Heart right ventricle (tissue), 16 donors: ENCODE results near the gene HGFAC. TPM values are rescaled to one million over a fixed set of nuclear protein-coding genes. Genes with fewer than 3 reads are reported as not detected.

Experiments
- ATAC-seq, 8 donors: fragments of 200-7000 bp; cut with Tn5 transposase; one replicate each; pipeline ENCODE4 v1.9.1; 2020; ENCODE audit warnings: mild to moderate bottlenecking in 8 of 8, moderate library complexity in 8 of 8, moderate number of reproducible peaks in 1 of 8
- DNase-seq, 2 donors: peaks; one replicate each; pipeline ENCODE4 v3.0.0-alpha.2; 2020
- H3K27ac ChIP-seq, 10 donors: fragments of 200-600 bp; sonication (generic) in 2 of 10; one replicate each; pipeline versions ENCODE4 v1.5.0 to v1.8.0; 2020 to 2022; ENCODE audit warnings: mild to moderate bottlenecking in 3 of 10
- H3K27me3 ChIP-seq, 7 donors: fragments of 200-600 bp; one replicate each; pipeline ENCODE4 v1.8.0; 2021 to 2022; ENCODE audit warnings: mild to moderate bottlenecking in 2 of 7
- H3K36me3 ChIP-seq, 9 donors: fragments of 200-600 bp; sonication (generic) in 1 of 9; one replicate each; pipeline versions ENCODE4 v1.5.0 to v1.8.0; 2020 to 2022; ENCODE audit warnings: mild to moderate bottlenecking in 2 of 9
- H3K4me1 ChIP-seq, 9 donors: fragments of 200-600 bp; sonication (generic) in 1 of 9; one replicate each; pipeline versions ENCODE4 v1.5.0 to v1.8.0; 2020 to 2022; ENCODE audit warnings: mild to moderate bottlenecking in 4 of 9
- H3K4me3 ChIP-seq, 10 donors: fragments of 200-600 bp; sonication (generic) in 2 of 10; one replicate each; pipeline versions ENCODE4 v1.5.0 to v1.8.0; 2020 to 2022; ENCODE audit warnings: mild to moderate bottlenecking in 7 of 10, moderate library complexity in 2 of 10
- H3K9me3 ChIP-seq, 11 donors: fragments of 200-600 bp in 10 of 11; sonication (generic) in 2 of 11; one replicate each; pipeline versions ENCODE4 v1.5.0 to v1.8.0; 2013 to 2022; ENCODE audit warnings: mild to moderate bottlenecking in 2 of 11, control low read depth in 1 of 11, moderate library complexity in 1 of 11
- WGBS, 2 donors: extraction: QIAGEN DNeasy Blood & Tissue Kit; methylation state at CpG; one replicate each; pipeline ENCODE4 v1.1.7; 2013; ENCODE audit warnings: inconsistent platforms in 1 of 2; 5-methylcytosine and 5-hydroxymethylcytosine counted together
- intact Hi-C, 10 donors: fragments of 100-400 bp; cut with DNase I; formaldehyde crosslinking; loops; one replicate each; pipeline versions ENCODE4 v1.11.1 to v1.14.2; 2022
- polyA plus RNA-seq, 2 donors: library from polyadenylated mRNA; stranded (reverse); fragments of 200-250 nt; gene quantifications; one replicate each; pipeline ENCODE4 v1.2.3, GENCODE V29; 2013
- total RNA-seq, 10 donors: library from RNA; stranded (reverse); fragmentation: NEBNext Ultra II Directional in 3 of 10; extraction: Animal tissue kit (Norgen Biotek cat#: 25700) in 3 of 10; gene quantifications; one replicate each; pipeline versions ENCODE4 v1.2.1 to v1.2.4, GENCODE V29; 2021 to 2023
- TF ChIP-seq, protein P1 (sequence below), 9 donors: fragments of 200-600 bp; sonication (generic) in 2 of 9; IDR thresholded peaks; one replicate each; pipeline versions ENCODE4 v1.5.0 to v1.8.0; 2021 to 2022; ENCODE audit warnings: antibody characterized with exemption in 9 of 9, mild to moderate bottlenecking in 5 of 9, moderate library complexity in 1 of 9
- donor health status: Arrhythmogenic right ventricular cardiomyopathy.
- donor health status: ischemic (EF 13 %, LVEDD 7.1; RV severe dilation, severe dysfunction).
- donor health status: healthy with polysubstance abuse.
- donor health status: DM: no; HTN: yes; CAD: no.
- donor health status: DM: no; HTN: no; CAD: no.
- donor health status: ischemic (EF 25% LVEDD 6.9; RV normal size, moderate dysfunction).
- donor health status: ischemic (EF 25% LVEDD 5.7; RV mildly dilated, moderate dysfunction).
- donor health status: healthy.
- donor health status: DM: yes; HTN: yes; CAD: no.
- donor health status: Ischemic cardiomyopathy.
- donor health status: ischemic (EF 35%, LVEDD 5.7; RV mildly dilated, moderate dysfunction).
- donor health status: nonischemic (EF 11% LVEDD 7.7; RV severe dilation, severe dysfunction).
- donor health status: DM: yes; HTN: yes; CAD: no.
- donor health status: PGD.
- donor health status: ischemic (EF 29% LVEDD 5.4; RV normal size, mild dysfunction).
- donor health status: nonischemic (EF 23%, LVEDD 6.1; RV moderate dilation, normal function).

The HGFAC gene
- total and polyA plus RNA-seq, 12 donors, result 0.15 to 1.1 (median 0.45) TPM; not detected in 4

DNA sequence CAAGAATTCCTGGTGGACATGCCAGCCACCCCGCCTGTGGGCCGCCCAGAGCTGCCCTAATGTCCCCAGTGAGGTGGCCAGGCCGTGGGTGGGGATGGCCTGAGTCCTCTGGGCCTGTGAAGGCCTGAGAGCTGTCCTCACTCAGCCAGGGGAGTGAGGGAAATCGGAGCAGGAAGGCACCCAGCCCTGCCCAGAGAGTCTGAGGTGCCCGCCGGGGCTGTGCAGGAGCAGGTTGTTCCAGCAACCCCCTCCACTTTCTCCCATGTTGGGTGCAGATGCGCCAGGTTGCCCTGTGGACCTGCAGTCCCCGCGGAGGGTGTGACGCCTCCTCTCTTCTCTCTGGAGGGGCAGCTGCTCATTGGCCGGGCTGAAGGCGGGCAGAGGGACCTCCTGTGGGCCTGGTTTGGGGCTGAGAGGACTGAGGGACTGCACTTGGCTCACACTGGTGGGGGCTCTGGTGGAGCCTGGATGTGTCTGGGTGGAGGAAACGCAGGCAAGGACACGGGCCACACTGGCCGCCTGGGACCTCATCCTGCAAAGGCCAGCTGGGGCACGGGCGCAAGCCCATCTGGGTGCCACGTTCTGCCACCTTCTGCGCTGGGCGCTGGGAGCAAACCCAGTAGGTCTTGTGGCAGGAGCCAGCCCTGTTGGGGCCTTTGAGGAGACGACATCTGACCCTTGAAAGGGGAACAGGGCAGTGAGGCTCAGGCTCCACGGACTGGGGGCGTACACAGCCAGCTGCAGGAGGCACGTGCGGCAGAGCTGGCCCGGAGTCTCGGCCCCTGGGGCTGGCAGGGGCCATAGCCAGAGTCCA, 35.4 kb downstream of the HGFAC start:
- intact Hi-C loops, result no loop called here
- TF ChIP-seq, protein P1, sequence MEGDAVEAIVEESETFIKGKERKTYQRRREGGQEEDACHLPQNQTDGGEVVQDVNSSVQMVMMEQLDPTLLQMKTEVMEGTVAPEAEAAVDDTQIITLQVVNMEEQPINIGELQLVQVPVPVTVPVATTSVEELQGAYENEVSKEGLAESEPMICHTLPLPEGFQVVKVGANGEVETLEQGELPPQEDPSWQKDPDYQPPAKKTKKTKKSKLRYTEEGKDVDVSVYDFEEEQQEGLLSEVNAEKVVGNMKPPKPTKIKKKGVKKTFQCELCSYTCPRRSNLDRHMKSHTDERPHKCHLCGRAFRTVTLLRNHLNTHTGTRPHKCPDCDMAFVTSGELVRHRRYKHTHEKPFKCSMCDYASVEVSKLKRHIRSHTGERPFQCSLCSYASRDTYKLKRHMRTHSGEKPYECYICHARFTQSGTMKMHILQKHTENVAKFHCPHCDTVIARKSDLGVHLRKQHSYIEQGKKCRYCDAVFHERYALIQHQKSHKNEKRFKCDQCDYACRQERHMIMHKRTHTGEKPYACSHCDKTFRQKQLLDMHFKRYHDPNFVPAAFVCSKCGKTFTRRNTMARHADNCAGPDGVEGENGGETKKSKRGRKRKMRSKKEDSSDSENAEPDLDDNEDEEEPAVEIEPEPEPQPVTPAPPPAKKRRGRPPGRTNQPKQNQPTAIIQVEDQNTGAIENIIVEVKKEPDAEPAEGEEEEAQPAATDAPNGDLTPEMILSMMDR (IDR thresholded peaks at IDR 0.05), result no peak
- no peak overlapping the region for H3K4me3 ChIP-seq
- peaks cover 0 to 33% (median 5%) of the 10 kb centered on the region in 7 donors for H3K27me3 ChIP-seq
- peaks cover 5 to 67% (median 32%) of the 10 kb centered on the region in 9 donors for H3K4me1 ChIP-seq
- no peak overlapping the region for H3K27ac ChIP-seq
- 86% methylated on average over 27 of the region's 27 CpGs for WGBS, 2 donors
- no peaks in the 10 kb centered on the region for H3K9me3 ChIP-seq
- DNase-seq (no peak), ATAC-seq (no peak)
- peaks cover 0 to 12% (median 0%) of the 10 kb centered on the region in 9 donors for H3K36me3 ChIP-seq

DNA sequence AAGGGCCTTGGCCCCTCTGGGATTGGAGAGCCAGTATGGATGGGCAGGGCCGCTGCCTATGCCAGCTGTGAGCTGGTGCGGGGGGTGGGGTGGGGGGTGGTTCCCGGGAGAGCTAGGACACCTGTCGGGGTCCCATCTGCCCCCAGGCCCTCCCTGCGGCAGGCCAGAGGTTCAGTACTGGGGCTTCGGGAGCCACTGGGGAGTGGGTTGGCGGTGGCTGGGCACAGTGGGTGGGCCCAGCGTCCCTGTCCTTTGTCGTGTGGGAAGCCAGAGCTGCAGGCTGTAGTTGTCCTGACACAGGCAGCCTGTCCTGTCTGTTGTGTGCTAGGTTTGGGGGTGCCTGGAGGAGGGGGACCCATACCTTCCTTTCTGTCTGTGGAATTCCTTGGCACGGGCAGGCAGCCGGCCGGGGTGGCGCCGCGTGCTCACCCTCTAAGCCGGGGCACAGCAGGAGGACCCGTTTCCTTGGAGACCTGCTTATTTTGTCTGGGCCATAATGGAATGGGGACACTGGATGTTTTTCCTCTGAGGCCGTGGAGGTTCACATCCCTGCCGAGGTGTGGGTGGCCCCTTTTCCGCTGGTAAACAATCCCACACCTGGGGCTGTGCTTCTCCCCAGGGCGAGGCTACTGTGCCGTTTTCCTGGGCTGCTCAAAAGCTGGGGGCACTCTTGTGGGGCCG, 36.1 kb downstream of the HGFAC start:
- intact Hi-C loops, result no loop called here
- ATAC-seq (no peak), DNase-seq (peak in 1 of 2 donors; percentile 13)
- Histone ChIP-seq H3K4me1 (peaks cover 5 to 67% (median 32%) of the 10 kb centered on the region in 9 donors), H3K36me3 (peaks cover 0 to 12% (median 0%) of the 10 kb centered on the region in 9 donors), H3K27me3 (peaks cover 0 to 35% (median 11%) of the 10 kb centered on the region in 7 donors), H3K27ac (peak overlapping the region in 1 of 10 donors; percentile 94), H3K9me3 (no peaks in the 10 kb centered on the region), H3K4me3 (no peak overlapping the region)
- 74 to 79% methylated on average over 23 of the region's 23 CpGs for WGBS, 2 donors
- TF ChIP-seq, protein P1 (IDR thresholded peaks at IDR 0.05), result no peak

- H3K4me3 ChIP-seq, result no peak overlapping the region
- DNase-seq (peak in 1 of 2 donors; percentile 8), ATAC-seq (no peak)
- peaks cover 0 to 37% (median 16%) of the 10 kb centered on the region in 7 donors for H3K27me3 ChIP-seq
- intact Hi-C loops, result no loop called here
- peaks cover 4 to 61% (median 27%) of the 10 kb centered on the region in 9 donors for H3K4me1 ChIP-seq
- no peaks in the 10 kb centered on the region for H3K9me3 ChIP-seq
- TF ChIP-seq, protein P1 (IDR thresholded peaks at IDR 0.05), result no peak
- WGBS, 2 donors, result 84% methylated on average over 35 of the region's 35 CpGs
- H3K36me3 ChIP-seq, result peaks cover 0 to 12% (median 0%) of the 10 kb centered on the region in 9 donors
- peak overlapping the region in 4 of 10 donors; percentile 34 to 100 (median 94) for H3K27ac ChIP-seq
These were observed 36.9 kb downstream of the HGFAC start for GRCh38 chr4:3478446-3479357.
